HG02870 (cell line): ENCODE measurements around the gene CLPTM1.
"Not testable (repeated sequence)": the region's sequence is repeated elsewhere in the genome, so short reads cannot be mapped to it uniquely, and the experiment has no call there.

Experiments used
- ATAC-seq: cut with Tn5 transposase; IDR thresholded peaks from one replicate; pipeline ENCODE4 v1.9.1; 2021; ENCODE audit warnings: mild to moderate bottlenecking, moderate library complexity; ENCODE audit not compliant: unreplicated experiment

Gene CLPTM1

GRCh38 chr19:44973982-44974735, 19.0 kb downstream of the CLPTM1 start:
- no peak for ATAC-seq

- ATAC-seq, result no peak
These were observed 19.7 kb downstream of the CLPTM1 start for GRCh38 chr19:44974857-44975256.

- ATAC-seq, result no peak
These were observed 20.3 kb downstream of the CLPTM1 start for GRCh38 chr19:44975444-44975843.

GRCh38 chr19:44984005-44984404, 28.8 kb downstream of the CLPTM1 start:
- no peak for ATAC-seq

- ATAC-seq, result no peak
These were observed 30.3 kb downstream of the CLPTM1 start for GRCh38 chr19:44985445-44985844.

GRCh38 chr19:44986389-44986788, 31.2 kb downstream of the CLPTM1 start:
- ATAC-seq, result no peak

GRCh38 chr19:44987148-44987675, 32.0 kb downstream of the CLPTM1 start:
- no peak for ATAC-seq

GRCh38 chr19:44988273-44988672, 33.1 kb downstream of the CLPTM1 start:
- no peak for ATAC-seq

GRCh38 chr19:44988896-44989556, 33.8 kb downstream of the CLPTM1 start:
- no peak for ATAC-seq

GRCh38 chr19:44990459-44990858, 35.3 kb downstream of the CLPTM1 start:
- ATAC-seq, result no peak

- no peak for ATAC-seq
These were observed 35.8 kb downstream of the CLPTM1 start for GRCh38 chr19:44990966-44991365.

- no peak for ATAC-seq
These were observed 37.4 kb downstream of the CLPTM1 start for GRCh38 chr19:44992336-44993163.

- ATAC-seq, result no peak
These were observed 38.3 kb downstream of the CLPTM1 start for GRCh38 chr19:44993526-44993925.

GRCh38 chr19:44993926-44994537, 38.9 kb downstream of the CLPTM1 start:
- no peak for ATAC-seq

- ATAC-seq, result no peak
These were observed 42.8 kb downstream of the CLPTM1 start for GRCh38 chr19:44998025-44998424.

GRCh38 chr19:44999131-44999925, 44.1 kb downstream of the CLPTM1 start:
- not testable (repeated sequence) for ATAC-seq

- not testable (repeated sequence) for ATAC-seq
These were observed 45.5 kb downstream of the CLPTM1 start for GRCh38 chr19:45000665-45001064.

- peak; percentile 44 for ATAC-seq
These were observed 46.0 kb downstream of the CLPTM1 start, which contains the start of gene RELB for GRCh38 chr19:45001087-45001739. Gene RELB, plus strand, starts transcription at chr19:45001464. Its CDS starts 116 bp downstream, at chr19:45001580.

- no peak for ATAC-seq
These were observed 48.3 kb downstream of the CLPTM1 start for GRCh38 chr19:45003485-45003884.
